H9 (cell line): ENCODE measurements around the gene NEAT1. TPM values are rescaled to one million over a fixed set of nuclear protein-coding genes. Genes with fewer than 3 reads are reported as not detected.

ENCODE experiments used
- DNase-seq: peaks from one replicate; pipeline ENCODE4 v3.0.0-alpha.2; 2017
- H2AFZ ChIP-seq: one replicate; pipeline ENCODE4 v1.6.1; 2013; ENCODE audit warnings: mild to moderate bottlenecking, low read length, control low read depth, moderate library complexity
- H2AK5ac ChIP-seq: 2 replicates; pipeline ENCODE4 v1.6.1; 2013; ENCODE audit warnings: low read length, control low read depth, mixed read lengths; ENCODE audit not compliant: insufficient read length
- H2BK120ac ChIP-seq: one replicate; pipeline ENCODE4 v1.6.1; 2013; ENCODE audit warnings: low read depth, mild to moderate bottlenecking, low read length, control low read depth, inconsistent platforms; ENCODE audit not compliant: poor library complexity, severe bottlenecking
- H2BK12ac ChIP-seq: 2 replicates; pipeline ENCODE4 v1.6.1; 2013; ENCODE audit warnings: low read length, control low read depth, mixed read lengths, low read depth; ENCODE audit not compliant: insufficient read length
- H2BK15ac ChIP-seq: 2 replicates; pipeline ENCODE4 v1.6.1; 2013; ENCODE audit warnings: low read depth, low read length, control low read depth
- H2BK20ac ChIP-seq: one replicate; pipeline ENCODE4 v1.6.1; 2013; ENCODE audit warnings: low read depth, mild to moderate bottlenecking, low read length, control low read depth, inconsistent platforms; ENCODE audit not compliant: poor library complexity, severe bottlenecking
- H2BK5ac ChIP-seq: 2 replicates; pipeline ENCODE4 v1.6.1; 2013; ENCODE audit warnings: low read length, control low read depth, mixed read lengths; ENCODE audit not compliant: insufficient read length
- H3K14ac ChIP-seq: 2 replicates; pipeline ENCODE4 v1.6.1; 2013; ENCODE audit warnings: low read length, control low read depth; ENCODE audit not compliant: insufficient read depth
- H3K18ac ChIP-seq: 2 replicates; pipeline ENCODE4 v1.6.1; 2013; ENCODE audit warnings: low read depth, mild to moderate bottlenecking, mixed read lengths, low read length, control low read depth; ENCODE audit not compliant: insufficient read length
- H3K23ac ChIP-seq: 2 replicates; pipeline ENCODE4 v1.6.1; 2013; ENCODE audit warnings: low read length, control low read depth, mixed read lengths, low read depth; ENCODE audit not compliant: insufficient read length
- H3K23me2 ChIP-seq: 2 replicates; pipeline ENCODE4 v1.6.1; 2013; ENCODE audit warnings: low read depth, mild to moderate bottlenecking, mixed read lengths, low read length, control low read depth; ENCODE audit not compliant: insufficient read length, poor library complexity, severe bottlenecking
- H3K27ac ChIP-seq: 2 replicates; pipeline ENCODE4 v1.5.1; 2013; ENCODE audit warnings: low read length, control low read depth, mixed read lengths, low read depth; ENCODE audit not compliant: insufficient read length
- H3K27me3 ChIP-seq: 2 replicates; pipeline ENCODE4 v1.6.1; 2013; ENCODE audit warnings: low read length, control low read depth, inconsistent platforms; ENCODE audit not compliant: insufficient read depth
- H3K4ac ChIP-seq: 2 replicates; pipeline ENCODE4 v1.6.1; 2013; ENCODE audit warnings: low read depth, mild to moderate bottlenecking, control low read depth, inconsistent platforms, low read length, moderate library complexity
- H3K4me1 ChIP-seq: 2 replicates; pipeline ENCODE4 v1.6.1; 2013; ENCODE audit warnings: low read length, control low read depth, inconsistent platforms; ENCODE audit not compliant: insufficient read depth
- H3K4me2 ChIP-seq: 2 replicates; pipeline ENCODE4 v1.6.1; 2013; ENCODE audit warnings: low read length, control low read depth, mixed read lengths; ENCODE audit not compliant: insufficient read length, insufficient read depth
- H3K56ac ChIP-seq: 2 replicates; pipeline ENCODE4 v1.6.1; 2013; ENCODE audit warnings: low read depth, mild to moderate bottlenecking, mixed read lengths, low read length, control low read depth; ENCODE audit not compliant: insufficient read length
- H3K79me1 ChIP-seq: 2 replicates; pipeline ENCODE4 v1.6.1; 2013; ENCODE audit warnings: low read depth, mild to moderate bottlenecking, moderate library complexity, low read length, control low read depth, inconsistent platforms; ENCODE audit not compliant: insufficient read depth, poor library complexity, severe bottlenecking
- H3K79me2 ChIP-seq: 2 replicates; pipeline ENCODE4 v1.6.1; 2013; ENCODE audit warnings: low read length, control low read depth, inconsistent platforms; ENCODE audit not compliant: insufficient read depth
- H3K9ac ChIP-seq: 2 replicates; pipeline ENCODE4 v1.6.1; 2013; ENCODE audit warnings: low read length, control low read depth, mixed read lengths; ENCODE audit not compliant: insufficient read length; ENCODE audit errors: extremely low read depth
- H3K9me3 ChIP-seq: one replicate; pipeline ENCODE4 v1.6.1; 2013; ENCODE audit warnings: low read depth, low read length, inconsistent platforms; ENCODE audit not compliant: control insufficient read depth
- H3T11ph ChIP-seq: one replicate; pipeline ENCODE4 v1.6.1; 2013; ENCODE audit warnings: mild to moderate bottlenecking, low read length, control low read depth, inconsistent platforms
- H4K20me1 ChIP-seq: one replicate; pipeline ENCODE4 v1.6.1; 2013; ENCODE audit not compliant: control insufficient read depth, insufficient read length, insufficient read depth
- H4K5ac ChIP-seq: 2 replicates; pipeline ENCODE4 v1.6.1; 2013; ENCODE audit warnings: low read depth, mild to moderate bottlenecking, mixed read lengths, low read length, control low read depth; ENCODE audit not compliant: insufficient read length
- H4K8ac ChIP-seq: replicated peaks from 2 replicates; pipeline ENCODE4 v1.6.1; 2013; ENCODE audit warnings: low read length, control low read depth, mixed read lengths, low read depth; ENCODE audit not compliant: insufficient read length
- H4K91ac ChIP-seq: 2 replicates; pipeline ENCODE4 v1.6.1; 2013; ENCODE audit warnings: low read depth, mild to moderate bottlenecking, moderate library complexity, mixed read lengths, low read length, control low read depth; ENCODE audit not compliant: insufficient read length
- H3K27ac Mint-ChIP-seq, 3 experiments: 2 replicates in 2 of 3; 3 replicates in 1 of 3; pipeline ENCODE4 v1.8.0; 2020 to 2021; ENCODE audit warnings: mixed read lengths in 3 of 3, mild to moderate bottlenecking in 1 of 3, moderate library complexity in 1 of 3
- H3K27me3 Mint-ChIP-seq: 2 replicates; pipeline ENCODE4 v1.8.0; 2021; ENCODE audit warnings: low read depth, mild to moderate bottlenecking, moderate library complexity, mixed read lengths
- H3K36me3 Mint-ChIP-seq, 3 experiments: 2 replicates in 2 of 3; 3 replicates in 1 of 3; pipeline ENCODE4 v1.8.0; 2020 to 2021; ENCODE audit warnings: low read depth in 3 of 3, mixed read lengths in 3 of 3; ENCODE audit not compliant: insufficient read depth in 1 of 3
- H3K4me1 Mint-ChIP-seq, 2 experiments: 2 replicates each; pipeline ENCODE4 v1.8.0; 2020; ENCODE audit warnings: mixed read lengths in 2 of 2
- H3K4me3 Mint-ChIP-seq, 2 experiments: 2 replicates in 1 of 2; 3 replicates in 1 of 2; pipeline ENCODE4 v1.8.0; 2020 to 2021; ENCODE audit warnings: mild to moderate bottlenecking in 2 of 2, mixed read lengths in 2 of 2, moderate library complexity in 1 of 2
- H3K9me3 Mint-ChIP-seq, 2 experiments: 2 replicates in 1 of 2; 3 replicates in 1 of 2; pipeline ENCODE4 v1.8.0; 2020; ENCODE audit warnings: mild to moderate bottlenecking in 2 of 2, mixed read lengths in 2 of 2, moderate library complexity in 1 of 2
- CTCF ChIP-seq: fragments of 200-600 bp; sonication (generic); conservative IDR thresholded peaks from 3 replicates; pipeline ENCODE4 v1.8.0; 2021; ENCODE audit warnings: antibody characterized with exemption, mild to moderate bottlenecking
- WGBS: extraction: QIAGEN DNeasy Blood & Tissue Kit; methylation state at CpG from one replicate; pipeline ENCODE4 v1.1.7; 2013; ENCODE audit warnings: missing lambda C conversion rate, low lambda C conversion rate, mixed read lengths; ENCODE audit not compliant: insufficient read length; ENCODE audit errors: extremely low coverage; 5-methylcytosine and 5-hydroxymethylcytosine counted together
- total RNA-seq: library from RNA; stranded (reverse); gene quantifications from 2 replicates; pipeline ENCODE4 v1.2.1, GENCODE V29; 2021

The NEAT1 gene
- total RNA-seq, 1 experiment from 2014 or later = 12.7 TPM

GRCh38 chr11:65403607-65404121 lies 18.9 kb upstream of the NEAT1 start:
- no peak for DNase-seq
- no peak overlapping the region for H3K56ac ChIP-seq
- H3K27ac ChIP-seq = no peak overlapping the region
- H3K18ac ChIP-seq = no peak overlapping the region
- H4K8ac ChIP-seq = no peak overlapping the region
- no peaks in the 10 kb centered on the region for H3K9me3 ChIP-seq
- H2AFZ ChIP-seq = no peak overlapping the region
- H3T11ph ChIP-seq = no peak overlapping the region
- H4K20me1 ChIP-seq = no peaks in the 10 kb centered on the region
- no peak overlapping the region for H2AK5ac ChIP-seq
- peaks cover 1 to 41% (median 24%) of the 10 kb centered on the region in 3 experiments; a peak in 6 of 7 replicates for H3K36me3 Mint-ChIP-seq
- H3K27me3 Mint-ChIP-seq = no peaks in the 10 kb centered on the region
- H3K79me1 ChIP-seq = no peaks in the 10 kb centered on the region
- H3K4me1 ChIP-seq = no peaks in the 10 kb centered on the region
- no peak overlapping the region for H2BK5ac ChIP-seq
- no peak overlapping the region for H4K91ac ChIP-seq
- H3K4me2 ChIP-seq = no peak overlapping the region
- H2BK12ac ChIP-seq = no peak overlapping the region
- no peak overlapping the region for H2BK20ac ChIP-seq
- no peak overlapping the region for H2BK120ac ChIP-seq
- no peak overlapping the region for H3K9ac ChIP-seq
- no peak overlapping the region for H3K23ac ChIP-seq
- WGBS = no CpG with 5 or more reads among the region's 12 CpGs
- no peak overlapping the region for H4K5ac ChIP-seq
- no peak overlapping the region for H3K14ac ChIP-seq
- H3K9me3 Mint-ChIP-seq = no peaks in the 10 kb centered on the region
- H3K23me2 ChIP-seq = no peaks in the 10 kb centered on the region
- no peak overlapping the region for H3K4me3 Mint-ChIP-seq
- no peak overlapping the region for H3K27ac Mint-ChIP-seq
- no peak for TF ChIP-seq CTCF
- no peak overlapping the region for H2BK15ac ChIP-seq
- no peaks in the 10 kb centered on the region for H3K79me2 ChIP-seq
- no peaks in the 10 kb centered on the region for H3K27me3 ChIP-seq
- no peak overlapping the region for H3K4ac ChIP-seq
- H3K4me1 Mint-ChIP-seq = peaks cover 0 to 13% of the 10 kb centered on the region in 2 experiments; a peak in 3 of 4 replicates
